Measurements from ENCODE around the gene CLUH. TPM values are rescaled to one million over a fixed set of nuclear protein-coding genes. Genes with fewer than 3 reads are reported as not detected.

CLUH gene
- total and polyA plus RNA-seq, 2 experiments from 2014 or later = 58.6 to 93.5 TPM

DNA sequence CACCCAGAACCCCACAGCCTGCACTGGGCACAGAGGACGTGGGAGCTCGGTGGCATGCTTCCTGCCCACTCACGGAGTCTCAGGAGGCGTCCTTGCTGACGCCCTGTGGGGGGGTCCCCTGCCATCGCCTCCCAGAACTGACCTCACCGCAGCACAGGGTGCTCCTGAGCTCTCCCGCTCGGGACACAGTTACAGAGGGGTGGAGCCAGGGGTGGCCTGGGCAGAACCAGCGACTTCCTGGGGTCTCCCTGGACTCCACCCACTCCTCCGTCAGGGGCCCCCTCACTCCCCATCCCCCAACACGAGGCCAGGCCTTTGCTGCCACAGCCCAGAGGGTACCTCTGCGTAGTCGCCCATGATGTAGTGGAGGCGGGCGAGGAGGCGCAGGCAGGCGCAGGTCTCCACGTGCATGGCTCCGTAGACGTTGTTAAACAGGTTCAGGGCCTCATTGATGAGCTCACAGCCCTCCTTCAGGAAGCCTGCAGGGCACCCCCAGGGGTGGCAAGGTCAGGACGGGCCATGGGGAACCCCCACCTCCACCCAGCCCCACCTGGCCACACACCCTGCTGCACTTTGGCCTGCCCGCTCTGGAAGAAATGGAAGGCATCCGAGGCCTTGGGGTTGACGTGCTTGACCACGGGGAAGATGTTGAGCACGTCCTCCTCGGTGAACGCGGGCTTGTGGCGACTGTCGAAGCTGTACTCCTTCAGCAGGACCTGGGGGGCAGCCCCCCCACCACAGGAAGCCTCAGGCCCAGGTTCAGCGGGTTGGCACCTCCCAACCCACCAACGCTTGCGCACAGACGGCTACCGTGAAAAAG is 17.8 kb downstream of the CLUH start:
- TF ChIP-seq, protein P1, sequence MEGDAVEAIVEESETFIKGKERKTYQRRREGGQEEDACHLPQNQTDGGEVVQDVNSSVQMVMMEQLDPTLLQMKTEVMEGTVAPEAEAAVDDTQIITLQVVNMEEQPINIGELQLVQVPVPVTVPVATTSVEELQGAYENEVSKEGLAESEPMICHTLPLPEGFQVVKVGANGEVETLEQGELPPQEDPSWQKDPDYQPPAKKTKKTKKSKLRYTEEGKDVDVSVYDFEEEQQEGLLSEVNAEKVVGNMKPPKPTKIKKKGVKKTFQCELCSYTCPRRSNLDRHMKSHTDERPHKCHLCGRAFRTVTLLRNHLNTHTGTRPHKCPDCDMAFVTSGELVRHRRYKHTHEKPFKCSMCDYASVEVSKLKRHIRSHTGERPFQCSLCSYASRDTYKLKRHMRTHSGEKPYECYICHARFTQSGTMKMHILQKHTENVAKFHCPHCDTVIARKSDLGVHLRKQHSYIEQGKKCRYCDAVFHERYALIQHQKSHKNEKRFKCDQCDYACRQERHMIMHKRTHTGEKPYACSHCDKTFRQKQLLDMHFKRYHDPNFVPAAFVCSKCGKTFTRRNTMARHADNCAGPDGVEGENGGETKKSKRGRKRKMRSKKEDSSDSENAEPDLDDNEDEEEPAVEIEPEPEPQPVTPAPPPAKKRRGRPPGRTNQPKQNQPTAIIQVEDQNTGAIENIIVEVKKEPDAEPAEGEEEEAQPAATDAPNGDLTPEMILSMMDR (IDR thresholded peaks at IDR 0.05; ENCODE audit: low read depth, low read length) = no peak
- H3K27ac ChIP-seq = no peak overlapping the region
- DNase-seq (ENCODE audit: low read depth in 1 of 2, low spot score in 1 of 2) = no peak
- no peaks in the 10 kb centered on the region for H3K27me3 ChIP-seq
- no peaks in the 10 kb centered on the region for H3K9me3 ChIP-seq (ENCODE audit: low read depth)
- peaks cover 34% of the 10 kb centered on the region for H3K36me3 ChIP-seq
- peaks cover 4% of the 10 kb centered on the region for H3K4me1 ChIP-seq (ENCODE audit: low read depth)
- H3K4me3 ChIP-seq = no peak overlapping the region

DNA sequence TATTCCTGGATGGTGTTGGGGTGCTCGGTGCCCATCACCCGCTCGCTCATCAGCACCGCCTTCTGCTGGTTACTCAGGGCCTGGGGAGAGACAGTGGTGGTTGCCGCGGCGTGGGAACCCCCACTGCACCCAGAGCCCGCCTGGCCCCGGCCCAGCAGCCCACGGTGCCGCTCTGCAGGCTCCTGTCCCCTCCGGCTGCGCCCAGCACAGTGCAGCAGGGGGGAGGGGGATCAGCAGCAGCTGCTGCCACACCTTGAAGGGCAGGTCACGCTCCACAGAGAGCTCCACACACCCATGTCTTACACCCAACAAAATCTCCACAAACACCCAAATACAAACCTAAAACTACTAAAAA is 18.8 kb downstream of the CLUH start:
- TF ChIP-seq, protein P1 (IDR thresholded peaks at IDR 0.05; ENCODE audit: low read depth, low read length) = no peak
- Histone ChIP-seq H3K27me3 (no peaks in the 10 kb centered on the region), H3K9me3 (ENCODE audit: low read depth) (no peaks in the 10 kb centered on the region), H3K4me1 (ENCODE audit: low read depth) (peaks cover 4% of the 10 kb centered on the region), H3K4me3 (no peak overlapping the region), H3K27ac (no peak overlapping the region), H3K36me3 (peaks cover 32% of the 10 kb centered on the region)
- no peak for DNase-seq (ENCODE audit: low read depth in 1 of 2, low spot score in 1 of 2)

DNA sequence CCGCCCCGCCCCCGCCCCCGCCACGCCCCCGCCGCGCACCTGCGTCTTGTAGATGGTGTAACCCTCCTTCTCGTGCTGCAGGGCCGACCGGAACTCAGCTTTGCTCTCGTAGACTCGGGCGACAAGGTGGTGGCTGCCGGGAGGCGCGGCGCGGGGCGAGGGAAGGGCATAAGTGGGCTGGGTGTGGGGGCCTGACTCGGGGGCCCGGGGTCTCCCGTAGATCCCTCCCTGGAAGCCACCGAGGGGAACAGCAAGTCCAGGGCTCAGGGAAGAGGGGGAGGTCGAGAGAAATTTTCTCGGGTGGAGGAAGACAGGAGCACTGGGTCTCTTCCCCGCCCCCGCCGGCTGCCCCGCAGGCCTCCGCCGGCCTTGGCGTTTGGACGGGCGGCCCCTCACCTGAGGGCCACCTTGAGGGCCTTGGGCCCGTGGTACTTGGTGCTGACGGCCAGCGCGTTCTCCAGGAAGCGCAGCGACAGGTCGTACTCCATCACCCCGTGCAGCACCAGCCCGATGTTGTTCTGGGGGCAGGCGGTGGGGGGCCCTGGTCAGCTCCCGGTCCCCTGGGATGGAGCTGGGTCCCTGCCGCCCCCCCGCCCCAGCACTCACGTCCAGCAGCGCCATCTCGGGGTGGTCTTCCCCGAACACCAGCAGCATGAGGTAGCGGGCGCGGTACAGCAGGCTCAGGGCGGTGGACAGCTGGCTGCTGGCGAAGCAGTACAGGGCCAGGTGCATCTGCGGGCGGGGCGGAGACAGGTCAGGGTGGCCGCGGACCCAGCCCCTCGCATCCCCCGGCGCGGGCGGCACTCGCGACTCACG is 19.4 kb downstream of the CLUH start:
- H3K4me1 ChIP-seq (ENCODE audit: low read depth) = peaks cover 4% of the 10 kb centered on the region
- no peak overlapping the region for H3K27ac ChIP-seq
- DNase-seq (ENCODE audit: low read depth in 1 of 2, low spot score in 1 of 2) = no peak
- peaks cover 30% of the 10 kb centered on the region for H3K36me3 ChIP-seq
- TF ChIP-seq, protein P1 (IDR thresholded peaks at IDR 0.05; ENCODE audit: low read depth, low read length) = no peak
- H3K9me3 ChIP-seq (ENCODE audit: low read depth) = no peaks in the 10 kb centered on the region
- no peaks in the 10 kb centered on the region for H3K27me3 ChIP-seq
- H3K4me3 ChIP-seq = no peak overlapping the region

DNA sequence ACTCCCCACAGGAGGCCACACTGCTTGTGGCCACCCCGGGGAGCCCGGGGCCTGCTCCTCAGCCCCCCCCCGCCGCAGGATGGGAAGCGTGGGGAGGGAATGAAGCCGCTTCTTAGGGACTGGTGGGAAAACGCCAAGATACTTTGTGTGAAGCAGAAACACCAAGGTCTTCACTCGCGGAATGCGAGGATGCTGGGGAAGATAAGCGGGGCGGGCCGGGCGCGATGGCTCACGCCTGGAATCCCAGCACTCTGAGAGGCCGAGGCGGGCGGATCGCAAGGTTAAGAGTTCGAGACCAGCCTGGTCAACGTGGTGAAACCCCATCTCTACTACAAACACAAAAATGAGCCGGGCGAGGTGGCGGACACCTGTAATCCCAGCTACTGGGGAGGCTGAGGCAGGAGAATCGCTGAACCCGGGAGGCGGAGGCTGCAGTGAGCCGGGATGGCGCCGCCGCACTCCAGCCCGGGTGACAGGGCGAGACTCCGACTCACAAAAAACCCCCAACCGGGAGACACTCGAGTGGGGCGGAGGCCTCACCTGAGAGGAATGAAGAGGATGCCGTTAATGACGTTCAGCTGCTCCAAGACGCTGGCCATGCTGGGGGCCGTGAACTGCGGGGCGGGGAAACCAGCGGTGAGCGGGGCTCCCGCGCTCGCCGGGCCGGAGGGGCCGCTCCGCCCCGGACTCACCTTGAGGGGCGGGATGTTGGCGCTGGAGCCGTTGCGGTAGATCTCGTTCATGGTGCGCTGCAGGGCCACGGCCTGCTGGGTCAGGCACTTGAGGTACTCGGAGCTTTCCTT is 20.3 kb downstream of the CLUH start:
- Histone ChIP-seq H3K27me3 (no peaks in the 10 kb centered on the region), H3K4me1 (ENCODE audit: low read depth) (peaks cover 4% of the 10 kb centered on the region), H3K4me3 (no peak overlapping the region), H3K9me3 (ENCODE audit: low read depth) (no peaks in the 10 kb centered on the region), H3K27ac (no peak overlapping the region), H3K36me3 (peaks cover 25% of the 10 kb centered on the region)
- DNase-seq (ENCODE audit: low read depth in 1 of 2, low spot score in 1 of 2) = no peak
- TF ChIP-seq, protein P1 (IDR thresholded peaks at IDR 0.05; ENCODE audit: low read depth, low read length) = no peak

Measured in cardiac muscle cell (in vitro differentiated cells and primary cell).